Neural crest cell (in vitro differentiated cells): Measurements from ENCODE around the gene FLYWCH1. TPM values are rescaled to one million over a fixed set of nuclear protein-coding genes. Genes with fewer than 3 reads are reported as not detected.

ENCODE experiments used
- DNase-seq: peaks from one replicate; pipeline ENCODE4 v3.0.0; 2021; ENCODE audit warnings: low read depth, mixed read lengths, low spot score
- H3K27ac Mint-ChIP-seq: one replicate; pipeline ENCODE4 v1.8.0; 2021; ENCODE audit warnings: mild to moderate bottlenecking, mixed read lengths; ENCODE audit not compliant: unreplicated experiment
- H3K27me3 Mint-ChIP-seq: 2 replicates; pipeline ENCODE4 v1.8.0; 2021; ENCODE audit warnings: low read depth, mild to moderate bottlenecking, mixed read lengths
- H3K36me3 Mint-ChIP-seq: 2 replicates; pipeline ENCODE4 v1.8.0; 2021; ENCODE audit warnings: low read depth, mild to moderate bottlenecking, mixed read lengths
- H3K4me1 Mint-ChIP-seq: 2 replicates; pipeline ENCODE4 v1.8.0; 2021; ENCODE audit warnings: mixed read lengths
- H3K4me3 Mint-ChIP-seq: one replicate; pipeline ENCODE4 v1.8.0; 2021; ENCODE audit warnings: mild to moderate bottlenecking, mixed read lengths
- H3K9me3 Mint-ChIP-seq: 2 replicates; pipeline ENCODE4 v1.8.0; 2021; ENCODE audit warnings: mixed read lengths
- total RNA-seq: library from RNA; stranded (reverse); gene quantifications from 2 replicates; pipeline ENCODE4 v1.2.1, GENCODE V29; 2021
- TF ChIP-seq, protein P1 (sequence below): fragments of 200-600 bp; sonication (generic); conservative IDR thresholded peaks from 2 replicates; pipeline ENCODE4 v1.5.0; 2021; ENCODE audit warnings: antibody characterized with exemption, mild to moderate bottlenecking

The FLYWCH1 gene
- total RNA-seq, 1 donor from 2014 or later, result 26.4 TPM

DNA sequence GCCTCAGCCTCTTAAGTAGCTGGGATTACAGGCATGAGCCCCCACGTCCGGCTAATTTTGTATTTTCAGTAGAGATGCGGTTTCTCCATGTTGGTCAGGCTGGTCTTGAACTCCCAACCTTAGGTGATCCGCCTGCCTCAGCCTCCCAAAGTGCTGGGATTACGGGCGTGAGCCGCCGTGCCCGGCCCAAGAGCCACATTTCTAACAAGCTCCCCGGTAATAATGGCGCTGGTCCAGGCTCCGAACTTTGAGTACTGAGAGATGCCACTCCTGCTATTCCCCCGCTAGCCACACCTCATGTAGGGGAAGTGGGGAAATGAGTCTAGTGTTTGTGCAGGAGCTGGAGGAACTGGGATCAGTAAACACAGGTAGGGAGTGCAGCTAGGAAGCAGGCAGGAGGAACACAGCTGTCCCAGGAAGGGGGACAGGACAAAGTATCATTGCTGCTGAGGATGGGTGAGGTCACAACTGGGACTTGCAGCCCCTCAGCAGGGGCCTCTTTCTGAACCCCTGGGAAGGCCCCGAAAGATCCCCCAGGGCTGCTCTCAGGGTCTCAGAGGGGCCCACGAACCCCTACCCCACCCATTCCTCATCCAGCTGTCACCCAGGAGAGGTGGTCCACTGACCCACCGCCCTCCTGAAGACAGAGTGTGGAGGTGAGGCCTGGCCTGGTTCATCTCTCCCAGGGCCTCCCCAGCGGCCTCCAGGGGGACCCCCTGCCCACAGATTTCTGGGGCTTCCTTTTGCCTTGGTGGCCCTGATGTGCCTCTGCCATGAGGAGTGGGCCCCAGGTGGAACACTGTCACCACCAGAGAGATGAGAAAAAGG is 48.7 kb downstream of the FLYWCH1 start:
- no peaks in the 10 kb centered on the region for H3K36me3 Mint-ChIP-seq
- TF ChIP-seq, protein P1, sequence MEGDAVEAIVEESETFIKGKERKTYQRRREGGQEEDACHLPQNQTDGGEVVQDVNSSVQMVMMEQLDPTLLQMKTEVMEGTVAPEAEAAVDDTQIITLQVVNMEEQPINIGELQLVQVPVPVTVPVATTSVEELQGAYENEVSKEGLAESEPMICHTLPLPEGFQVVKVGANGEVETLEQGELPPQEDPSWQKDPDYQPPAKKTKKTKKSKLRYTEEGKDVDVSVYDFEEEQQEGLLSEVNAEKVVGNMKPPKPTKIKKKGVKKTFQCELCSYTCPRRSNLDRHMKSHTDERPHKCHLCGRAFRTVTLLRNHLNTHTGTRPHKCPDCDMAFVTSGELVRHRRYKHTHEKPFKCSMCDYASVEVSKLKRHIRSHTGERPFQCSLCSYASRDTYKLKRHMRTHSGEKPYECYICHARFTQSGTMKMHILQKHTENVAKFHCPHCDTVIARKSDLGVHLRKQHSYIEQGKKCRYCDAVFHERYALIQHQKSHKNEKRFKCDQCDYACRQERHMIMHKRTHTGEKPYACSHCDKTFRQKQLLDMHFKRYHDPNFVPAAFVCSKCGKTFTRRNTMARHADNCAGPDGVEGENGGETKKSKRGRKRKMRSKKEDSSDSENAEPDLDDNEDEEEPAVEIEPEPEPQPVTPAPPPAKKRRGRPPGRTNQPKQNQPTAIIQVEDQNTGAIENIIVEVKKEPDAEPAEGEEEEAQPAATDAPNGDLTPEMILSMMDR, result no peak

DNA sequence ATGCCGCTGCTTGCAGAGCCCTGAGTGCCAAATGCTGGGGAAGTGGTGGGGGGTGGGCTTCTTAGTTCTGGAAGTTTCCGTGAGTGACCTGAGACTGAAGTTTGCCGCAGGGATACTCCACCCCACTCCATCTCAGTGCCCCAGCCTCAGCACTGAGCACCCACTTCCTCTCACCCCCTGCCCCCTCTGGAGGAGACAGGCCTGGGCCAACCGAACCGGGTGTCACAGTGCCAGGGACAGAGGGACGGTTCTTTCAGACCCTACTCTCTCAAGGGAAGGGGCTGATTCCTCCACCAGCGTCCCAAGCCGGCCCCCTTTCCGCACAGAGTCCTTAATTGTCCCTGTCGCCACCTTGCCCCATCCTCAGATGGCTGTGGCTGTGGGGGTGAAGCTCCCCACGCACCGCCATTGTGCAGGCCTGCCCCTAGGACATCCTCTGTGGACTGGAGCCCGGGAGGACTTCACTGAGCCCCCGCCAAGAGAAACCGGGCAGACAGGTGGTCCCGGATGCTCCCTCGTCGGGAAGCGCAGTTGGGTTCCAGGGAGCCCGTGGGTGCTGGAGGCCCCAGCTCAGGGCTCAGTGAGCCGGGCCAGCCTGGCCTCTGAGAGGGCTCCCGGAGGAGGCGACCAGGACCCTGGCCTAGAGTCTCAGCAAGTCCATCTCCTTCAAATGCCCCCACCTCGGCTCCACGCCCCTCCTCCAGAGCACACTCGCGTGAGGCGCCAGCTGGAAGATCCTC is 50.8 kb downstream of the FLYWCH1 start:
- Mint-ChIP-seq H3K9me3 (no peaks in the 10 kb centered on the region), H3K27ac (no peak overlapping the region), H3K36me3 (no peaks in the 10 kb centered on the region), H3K4me3 (no peak overlapping the region), H3K4me1 (peaks cover 4% of the 10 kb centered on the region), H3K27me3 (peaks cover 48% of the 10 kb centered on the region)
- DNase-seq, result no peak
- TF ChIP-seq, protein P1, result no peak

More for the DNA sequence above, 48.7 kb downstream of the FLYWCH1 start:
- Mint-ChIP-seq H3K4me1 (peaks cover 4% of the 10 kb centered on the region), H3K9me3 (no peaks in the 10 kb centered on the region), H3K4me3 (peak overlapping the region; percentile 54), H3K27ac (no peak overlapping the region), H3K27me3 (peaks cover 47% of the 10 kb centered on the region)
- DNase-seq, result no peak

DNA sequence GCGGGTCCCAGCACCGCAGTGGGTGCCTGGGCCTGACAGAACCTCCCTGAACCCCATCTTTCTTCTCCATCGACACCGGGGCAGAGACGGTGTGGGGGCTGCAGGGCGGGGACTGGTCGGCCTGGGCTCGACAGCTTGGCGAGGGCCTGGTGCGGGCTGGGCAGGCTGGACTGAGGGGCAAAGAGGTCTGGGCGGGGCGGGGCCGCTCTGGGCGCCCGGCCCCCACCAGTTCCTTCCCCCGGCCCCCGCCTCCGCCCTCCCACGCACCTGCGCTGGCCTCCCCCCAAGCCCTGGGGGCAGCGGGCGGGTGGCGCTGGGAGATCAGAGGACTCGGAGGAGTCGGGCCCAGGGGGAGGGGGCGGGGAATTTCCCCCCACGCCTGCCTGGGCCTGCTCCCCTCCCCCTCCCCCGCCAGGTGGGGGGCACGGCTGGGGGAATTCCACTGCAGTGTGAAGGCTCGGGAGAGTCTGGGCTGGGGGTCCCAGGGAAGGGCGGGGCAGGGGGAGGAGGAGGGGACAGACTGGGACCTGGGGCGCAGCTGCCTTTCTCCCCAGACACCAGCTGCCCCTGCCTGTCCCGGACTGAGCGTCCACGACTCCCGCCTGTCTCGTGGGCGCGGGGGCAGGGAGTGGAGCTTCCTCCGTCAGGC is 51.5 kb downstream of the FLYWCH1 start:
- TF ChIP-seq, protein P1, result no peak
- no peak for DNase-seq
- Mint-ChIP-seq H3K4me1 (peaks cover 6% of the 10 kb centered on the region), H3K4me3 (peak overlapping the region; percentile 70), H3K27ac (no peak overlapping the region), H3K27me3 (peaks cover 52% of the 10 kb centered on the region), H3K36me3 (no peaks in the 10 kb centered on the region), H3K9me3 (no peaks in the 10 kb centered on the region)

DNA sequence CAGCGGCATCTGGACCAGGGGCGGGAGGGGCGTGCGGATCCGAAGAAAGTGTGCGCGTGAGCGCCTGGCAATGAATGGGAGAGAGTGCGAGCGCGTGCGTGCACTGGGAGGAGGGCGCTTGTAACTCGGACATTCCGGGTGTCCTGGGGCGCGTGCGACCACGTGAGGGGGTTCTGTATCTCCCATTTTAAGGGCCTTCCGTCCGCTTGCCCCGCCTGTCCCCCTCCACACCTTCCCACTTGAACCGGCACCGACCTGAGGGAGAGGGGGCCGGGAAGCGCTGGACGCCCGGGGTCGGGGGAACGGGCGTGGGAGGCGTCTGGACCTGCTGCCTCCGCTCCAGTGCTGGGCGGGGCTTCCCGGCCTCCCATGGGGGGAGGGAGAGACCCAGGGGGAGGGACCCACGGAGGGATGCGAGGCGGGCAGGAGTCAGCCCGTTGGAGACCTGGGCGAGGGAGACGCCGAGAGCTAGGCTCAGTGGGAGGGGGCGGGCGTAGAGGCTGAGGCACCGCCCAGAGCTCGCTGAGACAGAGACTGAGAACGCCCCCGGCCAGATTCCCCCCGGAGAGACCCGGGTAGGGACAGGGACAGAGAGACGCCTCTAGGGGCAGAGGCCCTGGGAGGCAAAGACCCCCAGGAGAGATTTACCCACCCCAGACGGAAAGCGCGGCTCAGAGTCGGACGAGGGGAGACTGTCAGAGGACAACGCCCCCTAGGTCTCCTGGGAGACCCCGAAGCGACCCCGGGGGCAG is 52.2 kb downstream of the FLYWCH1 start, which contains the start of gene KREMEN2:
TSS of gene KREMEN2 (plus strand) at position 553 of the 752 bp plus-strand sequence. CDS start 246 bp downstream, outside the sequence.
- TF ChIP-seq, protein P1, result peak; percentile 26
- H3K27ac Mint-ChIP-seq, result no peak within 1 kb of the TSS
- no peaks in the 10 kb centered on the region for H3K9me3 Mint-ChIP-seq
- peaks cover 58% of the 10 kb centered on the region for H3K27me3 Mint-ChIP-seq
- H3K4me1 Mint-ChIP-seq, result peaks cover 13% of the 10 kb centered on the region
- H3K4me3 Mint-ChIP-seq, result peak within 1 kb of the TSS; percentile 89
- peak; percentile 46 for DNase-seq
- no peaks in the 10 kb centered on the region for H3K36me3 Mint-ChIP-seq
